Right kidney (tissue), 1 donor: Measurements from ENCODE around the gene CATSPERE.
"Not testable (repeated sequence)": the region's sequence is repeated elsewhere in the genome, so short reads cannot be mapped to it uniquely, and the experiment has no call there.

Experiments
- DNase-seq: peaks from one replicate; pipeline ENCODE4 v3.0.0-alpha.2; 2016

CATSPERE gene

GRCh38 chr1:244666672-244667418, 205.8 kb downstream of the CATSPERE start:
- not testable (repeated sequence) for DNase-seq

GRCh38 chr1:244667797-244668196, 206.7 kb downstream of the CATSPERE start:
- DNase-seq: no peak

- DNase-seq: peak; percentile 46
These were observed 212.0 kb downstream of the CATSPERE start for GRCh38 chr1:244672946-244673682.

GRCh38 chr1:244674446-244674845, 213.4 kb downstream of the CATSPERE start:
- no peak for DNase-seq

- DNase-seq: no peak
These were observed 214.1 kb downstream of the CATSPERE start for GRCh38 chr1:244675167-244675566.

- no peak for DNase-seq
These were observed 217.6 kb downstream of the CATSPERE start for GRCh38 chr1:244678697-244679096.

GRCh38 chr1:244680667-244681066, 219.6 kb downstream of the CATSPERE start:
- no peak for DNase-seq

- not testable (repeated sequence) for DNase-seq
These were observed 221.0 kb downstream of the CATSPERE start for GRCh38 chr1:244682087-244682486.
